Calu3 (cell line): ENCODE results near the gene FCN3. TPM values are rescaled to one million over a fixed set of nuclear protein-coding genes. Genes with fewer than 3 reads are reported as not detected.

Source experiments
- BruUV-seq: library from RNA; stranded (reverse); fragments of 400-500 nt; replicated peaks from 2 replicates; lab custom pipeline; 2021; lab: Mats Ljungman, UMichigan
- CTCF ChIA-PET: fragments of 300-600 bp; sonication (Branson Sonifier 250); formaldehyde crosslinking; loops from one replicate; lab custom pipeline; 2022; ENCODE audit warnings: antibody characterized with exemption; lab: Charles Lee
- DNase-seq: peaks from one replicate; pipeline ENCODE4 v3.0.0; 2022
- H3K27ac Mint-ChIP-seq: one replicate; pipeline ENCODE4 v1.8.0; 2022; ENCODE audit warnings: mixed read lengths; ENCODE audit not compliant: unreplicated experiment
- H3K27me3 Mint-ChIP-seq: one replicate; pipeline ENCODE4 v1.8.0; 2022; ENCODE audit warnings: mixed read lengths; ENCODE audit not compliant: unreplicated experiment
- H3K36me3 Mint-ChIP-seq: one replicate; pipeline ENCODE4 v1.8.0; 2022; ENCODE audit warnings: mild to moderate bottlenecking, moderate library complexity, mixed read lengths; ENCODE audit not compliant: insufficient read depth, unreplicated experiment
- H3K4me1 Mint-ChIP-seq: one replicate; pipeline ENCODE4 v1.8.0; 2022; ENCODE audit warnings: mild to moderate bottlenecking, low read depth, mixed read lengths; ENCODE audit not compliant: unreplicated experiment
- H3K4me3 Mint-ChIP-seq: one replicate; pipeline ENCODE4 v1.8.0; 2022; ENCODE audit warnings: mild to moderate bottlenecking, low read depth, moderate library complexity, mixed read lengths; ENCODE audit not compliant: unreplicated experiment
- H3K9me3 Mint-ChIP-seq: one replicate; pipeline ENCODE4 v1.8.0; 2022; ENCODE audit warnings: low read depth, mixed read lengths; ENCODE audit not compliant: unreplicated experiment
- CTCF ChIP-seq: fragments of 200-600 bp; IDR thresholded peaks from one replicate; pipeline ENCODE4 v1.8.0; 2022; ENCODE audit warnings: antibody characterized with exemption; ENCODE audit not compliant: unreplicated experiment
- intact Hi-C: fragments of 100-400 bp; cut with micrococcal nuclease; formaldehyde crosslinking; loops from one replicate; pipeline ENCODE4 v1.10.0; 2022; ENCODE audit not compliant: unreplicated experiment
- total RNA-seq: library from RNA; stranded (reverse); gene quantifications from 2 replicates; pipeline ENCODE4 v1.2.3, GENCODE V29; 2022

FCN3 gene
- total RNA-seq, 1 experiment from 2014 or later: not detected

- no peak for TF ChIP-seq CTCF
- intact Hi-C loops: no loop called here
- peak; percentile 95 for DNase-seq
- Mint-ChIP-seq H3K4me1 (no peaks in the 10 kb centered on the region), H3K36me3 (peaks cover 22% of the 10 kb centered on the region), H3K9me3 (no peaks in the 10 kb centered on the region), H3K27ac (peak within 1 kb of the TSS; percentile 73), H3K4me3 (peak within 1 kb of the TSS; percentile 87), H3K27me3 (peaks cover 8% of the 10 kb centered on the region)
- BruUV-seq: no TSS peak
- CTCF ChIA-PET: no interaction called here
These were observed 52.6 kb downstream of the FCN3 start, which contains the start of gene TMEM222 for GRCh38 chr1:27321813-27322568. Gene TMEM222, plus strand, starts transcription at chr1:27322163. Its CDS starts 35 bp downstream, at chr1:27322198.

Other genes starting within 250 kb of the FCN3 start
- 16.4 and 17.4 TPM in 2 replicates for gene SLC9A1, start 219.7 kb downstream of the FCN3 start, total RNA-seq
- gene WDTC1, start 140.2 kb downstream of the FCN3 start, total RNA-seq: 10.8 and 13.1 TPM in 2 replicates
- gene TMEM222, start 52.7 kb downstream of the FCN3 start, total RNA-seq: 30.4 and 32.6 TPM in 2 replicates
- gene SYTL1, start 32.8 kb downstream of the FCN3 start, total RNA-seq: 15.0 and 16.5 TPM in 2 replicates
- 10.3 and 14.3 TPM in 2 replicates for gene MAP3K6, start 7.9 kb downstream of the FCN3 start, total RNA-seq
- not detected in 2 replicates for gene CD164L2, start 8.5 kb upstream of the FCN3 start, total RNA-seq
- gene GPR3, start 17.8 kb upstream of the FCN3 start, total RNA-seq: 1.3 and 1.9 TPM in 2 replicates
- 79.5 and 84.2 TPM in 2 replicates for gene WASF2, start 115.3 kb upstream of the FCN3 start, total RNA-seq
- gene AHDC1, start 229.3 kb upstream of the FCN3 start, total RNA-seq: 20.8 and 21.5 TPM in 2 replicates